OCI-LY7 (cell line): Measurements from ENCODE around the gene TNFRSF1B. TPM values are rescaled to one million over a fixed set of nuclear protein-coding genes. Genes with fewer than 3 reads are reported as not detected.

Experiments used
- BruUV-seq: library from RNA; stranded (reverse); fragments of 400-500 nt; replicated peaks from 2 replicates; lab custom pipeline; 2021; lab: Mats Ljungman, UMichigan
- CTCF ChIA-PET: fragments of 300-600 bp; sonication (Branson Sonifier 250); formaldehyde crosslinking; loops from one replicate; lab custom pipeline; 2022; ENCODE audit warnings: antibody characterized with exemption; ENCODE audit not compliant: unreplicated experiment; lab: Charles Lee
- POLR2A ChIA-PET: fragments of 300-600 bp; sonication (Branson Sonifier 250); formaldehyde crosslinking; loops from one replicate; lab custom pipeline; 2022; ENCODE audit warnings: antibody characterized with exemption; lab: Charles Lee
- DNase-seq: peaks from one replicate; pipeline ENCODE4 v3.0.0-alpha.2; 2015; ENCODE audit warnings: low spot score
- H2AFZ ChIP-seq: fragments of 200-600 bp; sonication (generic), shearing (Covaris generic); 2 replicates; pipeline ENCODE4 v1.6.1; 2014; ENCODE audit warnings: mild to moderate bottlenecking, antibody characterized with exemption, low read length, moderate library complexity
- H3K27ac ChIP-seq: fragments of 200-600 bp; sonication (generic); 2 replicates; pipeline ENCODE4 v1.5.1; 2014; ENCODE audit warnings: mixed run types, low read depth, mild to moderate bottlenecking, moderate library complexity, low read length, inconsistent platforms; ENCODE audit not compliant: poor library complexity, severe bottlenecking
- H3K36me3 ChIP-seq: fragments of 200-600 bp; sonication (generic); 2 replicates; pipeline ENCODE4 v1.6.1; 2014; ENCODE audit warnings: mild to moderate bottlenecking, antibody characterized with exemption, low read length, moderate library complexity, mixed read lengths; ENCODE audit not compliant: insufficient read depth
- H3K4me1 ChIP-seq: fragments of 200-600 bp; sonication (generic); 2 replicates; pipeline ENCODE4 v1.5.1; 2014; ENCODE audit warnings: mild to moderate bottlenecking, low read length; ENCODE audit not compliant: insufficient read depth, poor library complexity, severe bottlenecking
- H3K4me2 ChIP-seq: fragments of 200-600 bp; sonication (generic); 2 replicates; pipeline ENCODE4 v1.6.1; 2014; ENCODE audit warnings: mild to moderate bottlenecking, low read length
- H3K4me3 ChIP-seq: fragments of 200-600 bp; sonication (generic); 2 replicates; pipeline ENCODE4 v1.5.1; 2014; ENCODE audit warnings: mild to moderate bottlenecking, low read depth, low read length; ENCODE audit not compliant: poor library complexity, severe bottlenecking
- H3K79me2 ChIP-seq: fragments of 200-600 bp; sonication (generic); 2 replicates; pipeline ENCODE4 v1.6.1; 2016; ENCODE audit warnings: low read depth, mild to moderate bottlenecking, low read length, moderate library complexity, mixed read lengths; ENCODE audit not compliant: insufficient read depth
- H3K9me2 ChIP-seq: fragments of 200-600 bp; sonication (generic); 2 replicates; pipeline ENCODE4 v1.6.1; 2016; ENCODE audit warnings: mild to moderate bottlenecking, low read length, mixed read lengths; ENCODE audit not compliant: insufficient read depth
- H3K9me3 ChIP-seq: fragments of 200-600 bp; sonication (generic); 2 replicates; pipeline ENCODE4 v1.6.1; 2014; ENCODE audit warnings: mild to moderate bottlenecking, mixed run types, low read length, mixed read lengths
- H4K20me1 ChIP-seq: fragments of 200-600 bp; sonication (generic); 2 replicates; pipeline ENCODE4 v1.6.1; 2014; ENCODE audit warnings: mild to moderate bottlenecking, antibody characterized with exemption, low read length, moderate library complexity, mixed read lengths; ENCODE audit not compliant: insufficient read depth
- EZH2phosphoT487 ChIP-seq: fragments of 200-600 bp; sonication (generic); IDR thresholded peaks from 2 replicates; pipeline ENCODE4 v1.6.1; 2018; ENCODE audit warnings: low read depth, borderline replicate concordance, mild to moderate bottlenecking, mixed run types, antibody characterized with exemption, low read length, moderate library complexity, mixed read lengths
- intact Hi-C: fragments of 100-400 bp; cut with micrococcal nuclease; formaldehyde crosslinking; loops from one replicate; pipeline ENCODE4 v1.10.0; 2022; ENCODE audit not compliant: unreplicated experiment
- total RNA-seq, 2 experiments: library from RNA; depleted of rRNA in 1 of 2; stranded (reverse); fragments of >200 nt in 1 of 2; shearing (Covaris generic) in 1 of 2; gene quantifications; 2 replicates each; pipeline ENCODE4 v1.2.3, GENCODE V29; 2014 to 2022
- TF ChIP-seq, protein P1 (sequence below): fragments of 200-600 bp; sonication (generic); conservative IDR thresholded peaks from 2 replicates; pipeline ENCODE4 v1.5.1; 2014; ENCODE audit warnings: mild to moderate bottlenecking, antibody characterized with exemption, low read length, moderate library complexity, mixed read lengths

TNFRSF1B gene
- total RNA-seq, 2 experiments from 2014 or later: not detected

- Histone ChIP-seq H3K79me2 (no peaks in the 10 kb centered on the region), H3K9me3 (no peaks in the 10 kb centered on the region), H3K9me2 (no peaks in the 10 kb centered on the region), H3K4me1 (peaks cover 40% of the 10 kb centered on the region), H3K36me3 (no peaks in the 10 kb centered on the region), H4K20me1 (no peaks in the 10 kb centered on the region), H3K27ac (no peak overlapping the region), H3K4me2 (no peak overlapping the region), H2AFZ (no peak overlapping the region), H3K4me3 (no peak overlapping the region)
- no TSS peak for BruUV-seq
- intact Hi-C loops: no loop called here
- TF ChIP-seq EZH2phosphoT487: no peak
- TF ChIP-seq, protein P1, sequence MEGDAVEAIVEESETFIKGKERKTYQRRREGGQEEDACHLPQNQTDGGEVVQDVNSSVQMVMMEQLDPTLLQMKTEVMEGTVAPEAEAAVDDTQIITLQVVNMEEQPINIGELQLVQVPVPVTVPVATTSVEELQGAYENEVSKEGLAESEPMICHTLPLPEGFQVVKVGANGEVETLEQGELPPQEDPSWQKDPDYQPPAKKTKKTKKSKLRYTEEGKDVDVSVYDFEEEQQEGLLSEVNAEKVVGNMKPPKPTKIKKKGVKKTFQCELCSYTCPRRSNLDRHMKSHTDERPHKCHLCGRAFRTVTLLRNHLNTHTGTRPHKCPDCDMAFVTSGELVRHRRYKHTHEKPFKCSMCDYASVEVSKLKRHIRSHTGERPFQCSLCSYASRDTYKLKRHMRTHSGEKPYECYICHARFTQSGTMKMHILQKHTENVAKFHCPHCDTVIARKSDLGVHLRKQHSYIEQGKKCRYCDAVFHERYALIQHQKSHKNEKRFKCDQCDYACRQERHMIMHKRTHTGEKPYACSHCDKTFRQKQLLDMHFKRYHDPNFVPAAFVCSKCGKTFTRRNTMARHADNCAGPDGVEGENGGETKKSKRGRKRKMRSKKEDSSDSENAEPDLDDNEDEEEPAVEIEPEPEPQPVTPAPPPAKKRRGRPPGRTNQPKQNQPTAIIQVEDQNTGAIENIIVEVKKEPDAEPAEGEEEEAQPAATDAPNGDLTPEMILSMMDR: no peak
- ChIA-PET CTCF (no interaction called here), POLR2A (interaction anchor here (0.7 kb wide), 1 partner anchor 54 kb away, joined by 3 read pairs; no protein-coding TSS in a partner anchor)
- no peak for DNase-seq
Observed at GRCh38 chr1:12145616-12146342, 21.0 kb upstream of the TNFRSF1B start.

- Histone ChIP-seq H3K9me2 (no peaks in the 10 kb centered on the region), H2AFZ (no peak overlapping the region), H3K4me3 (no peak overlapping the region), H3K27ac (no peak overlapping the region), H3K4me1 (peaks cover 48% of the 10 kb centered on the region), H3K36me3 (no peaks in the 10 kb centered on the region), H3K4me2 (no peak overlapping the region), H4K20me1 (no peaks in the 10 kb centered on the region), H3K9me3 (no peaks in the 10 kb centered on the region), H3K79me2 (no peaks in the 10 kb centered on the region)
- TF ChIP-seq EZH2phosphoT487: no peak
- TF ChIP-seq, protein P1: no peak
- DNase-seq: no peak
- ChIA-PET POLR2A (no interaction called here), CTCF (interaction anchor here (0.6 to 1.0 kb wide), 2 partner anchors 32 to 101 kb away, joined by 3 to 5 read pairs; no protein-coding TSS in a partner anchor)
- BruUV-seq: no TSS peak
- intact Hi-C loops: no loop called here
Observed at GRCh38 chr1:12146343-12147112, 20.3 kb upstream of the TNFRSF1B start.
